Activated T-cell treated with anti-CD3 and anti-CD28 coated beads, Interleukin-2, amount 50 U/mL, for 72 hours (primary cell): ENCODE measurements around the gene SORT1. TPM values are rescaled to one million over a fixed set of nuclear protein-coding genes. Genes with fewer than 3 reads are reported as not detected.
"Not testable (repeated sequence)": the region's sequence is repeated elsewhere in the genome, so short reads cannot be mapped to it uniquely, and the experiment has no call there.

Experiments used
- ATAC-seq, 2 donors: fragments of 150-1000 bp; cut with Tn5 transposase; replicated peaks in 1 of 2; 2 replicates each; pipeline ENCODE4 v1.10.0; 2021; ENCODE audit warnings: moderate library complexity in 2 of 2, mild to moderate bottlenecking in 1 of 2
- DNase-seq, 2 donors: peaks; one replicate each; pipeline ENCODE4 v3.0.0; 2021 to 2022; ENCODE audit warnings: mixed read lengths in 1 of 2
- H3K27ac Mint-ChIP-seq: one replicate; pipeline ENCODE4 v1.8.0; 2022; ENCODE audit warnings: mild to moderate bottlenecking, moderate library complexity, mixed read lengths
- H3K27me3 Mint-ChIP-seq: one replicate; pipeline ENCODE4 v1.8.0; 2022; ENCODE audit warnings: low read depth, mixed read lengths
- H3K36me3 Mint-ChIP-seq, 2 donors: one replicate each; pipeline ENCODE4 v1.8.0; 2022; ENCODE audit warnings: mixed read lengths in 2 of 2, mild to moderate bottlenecking in 1 of 2; ENCODE audit not compliant: insufficient read depth in 2 of 2
- H3K4me1 Mint-ChIP-seq: one replicate; pipeline ENCODE4 v1.8.0; 2022; ENCODE audit warnings: low read depth, mixed read lengths
- H3K4me3 Mint-ChIP-seq, 2 donors: one replicate each; pipeline ENCODE4 v1.8.0; 2022; ENCODE audit warnings: mild to moderate bottlenecking in 2 of 2, mixed read lengths in 2 of 2, moderate library complexity in 2 of 2
- H3K9me3 Mint-ChIP-seq, 2 donors: one replicate each; pipeline ENCODE4 v1.8.0; 2022; ENCODE audit warnings: mixed read lengths in 2 of 2
- total RNA-seq, 2 donors: library from RNA; stranded (reverse); gene quantifications; one replicate each; pipeline ENCODE4 v1.2.3, GENCODE V29; 2022

Gene SORT1
- total RNA-seq, 2 donors from 2014 or later: 1.4 to 4.8 TPM

DNA sequence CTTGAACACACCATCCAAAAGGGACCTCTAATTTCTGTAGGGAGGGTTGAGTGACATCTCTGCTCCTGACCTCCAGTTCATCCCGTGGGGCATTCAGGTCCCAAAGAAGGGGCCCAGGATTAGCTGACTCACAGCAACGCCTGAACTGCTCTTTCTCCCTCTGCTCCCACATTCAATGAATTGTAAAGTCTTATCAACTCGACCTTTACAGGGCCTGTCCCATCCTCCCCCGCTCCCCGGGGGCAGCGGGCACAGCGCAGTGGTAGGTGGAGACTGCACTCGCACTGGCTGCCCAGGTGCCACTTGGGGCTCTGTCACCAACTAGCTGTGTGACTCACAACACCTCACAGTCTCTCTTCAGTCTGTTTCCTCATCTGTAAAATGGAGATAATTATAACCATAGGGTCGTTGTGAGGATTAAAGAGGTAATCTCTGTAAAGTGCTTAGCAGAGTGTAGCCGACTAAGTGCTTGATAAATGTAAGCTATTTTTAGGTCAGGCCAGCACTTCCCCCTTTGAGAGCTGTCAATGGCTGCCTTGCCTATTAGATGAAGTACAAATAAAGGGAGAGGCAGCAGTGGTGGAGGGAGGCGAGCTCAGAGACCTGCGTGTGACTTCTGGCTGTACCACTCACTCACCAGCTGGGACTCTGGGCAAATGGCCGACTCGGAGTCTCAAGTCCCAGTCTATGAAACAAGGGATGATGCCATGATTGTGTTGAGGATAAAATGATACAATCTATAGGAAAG, 90.3 kb downstream of the SORT1 start:
- H3K4me1 Mint-ChIP-seq: no peaks in the 10 kb centered on the region
- H3K4me3 Mint-ChIP-seq: no peak overlapping the region
- no peaks in the 10 kb centered on the region for H3K36me3 Mint-ChIP-seq
- DNase-seq (no peak), ATAC-seq (no peak)
- no peaks in the 10 kb centered on the region for H3K9me3 Mint-ChIP-seq
- H3K27me3 Mint-ChIP-seq: peaks cover 7% of the 10 kb centered on the region
- no peak overlapping the region for H3K27ac Mint-ChIP-seq

- Mint-ChIP-seq H3K4me3 (no peak within 1 kb of the TSS), H3K9me3 (no peaks in the 10 kb centered on the region), H3K4me1 (no peaks in the 10 kb centered on the region), H3K36me3 (no peaks in the 10 kb centered on the region), H3K27me3 (peaks cover 7% of the 10 kb centered on the region), H3K27ac (no peak within 1 kb of the TSS)
- no peak for ATAC-seq
- DNase-seq: no peak
Observed at GRCh38 chr1:109306832-109307273, 90.9 kb downstream of the SORT1 start, which contains the start of gene MYBPHL. TSS of gene MYBPHL (minus strand) at chr1:109307011. CDS start at chr1:109306991, 20 bp downstream.

DNA sequence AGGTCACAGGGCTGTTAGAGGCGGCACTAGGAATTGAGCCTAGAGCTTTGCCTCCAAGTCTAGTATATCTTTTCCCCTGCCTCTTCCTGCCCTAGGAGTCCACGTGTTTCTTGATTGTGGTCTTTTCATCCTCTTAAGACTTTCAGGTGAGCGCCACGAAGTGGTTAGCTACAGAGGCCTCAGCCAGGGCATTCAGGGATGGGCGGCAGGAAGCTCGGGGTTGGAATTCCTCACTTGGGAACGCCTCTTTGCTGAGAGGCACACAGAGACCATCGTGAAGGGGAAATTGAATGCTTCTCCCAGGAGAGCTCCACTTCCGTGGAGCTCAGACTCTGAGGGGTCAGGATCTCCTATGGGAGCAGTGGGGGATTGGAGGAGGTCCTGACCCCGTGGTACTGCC, 91.7 kb downstream of the SORT1 start:
- not testable (repeated sequence) for H3K9me3 Mint-ChIP-seq, H3K27me3 Mint-ChIP-seq, ATAC-seq

GRCh38 chr1:109304226-109304920, 93.3 kb downstream of the SORT1 start:
- Mint-ChIP-seq H3K36me3 (no peaks in the 10 kb centered on the region), H3K9me3 (no peaks in the 10 kb centered on the region), H3K27me3 (peaks cover 13% of the 10 kb centered on the region), H3K4me1 (no peaks in the 10 kb centered on the region), H3K4me3 (no peak overlapping the region), H3K27ac (no peak overlapping the region)
- no peak for DNase-seq
- no peak for ATAC-seq

More for the DNA sequence above, 91.7 kb downstream of the SORT1 start:
- not testable (repeated sequence) for H3K4me3 Mint-ChIP-seq, H3K27ac Mint-ChIP-seq, H3K36me3 Mint-ChIP-seq, DNase-seq, H3K4me1 Mint-ChIP-seq

GRCh38 chr1:109301874-109302273, 95.8 kb downstream of the SORT1 start:
- ATAC-seq (no peak), DNase-seq (no peak)
- no peaks in the 10 kb centered on the region for H3K4me1 Mint-ChIP-seq
- H3K9me3 Mint-ChIP-seq: no peaks in the 10 kb centered on the region
- no peak overlapping the region for H3K4me3 Mint-ChIP-seq
- H3K27me3 Mint-ChIP-seq: peaks cover 10% of the 10 kb centered on the region
- H3K36me3 Mint-ChIP-seq: no peaks in the 10 kb centered on the region
- H3K27ac Mint-ChIP-seq: no peak overlapping the region

DNA sequence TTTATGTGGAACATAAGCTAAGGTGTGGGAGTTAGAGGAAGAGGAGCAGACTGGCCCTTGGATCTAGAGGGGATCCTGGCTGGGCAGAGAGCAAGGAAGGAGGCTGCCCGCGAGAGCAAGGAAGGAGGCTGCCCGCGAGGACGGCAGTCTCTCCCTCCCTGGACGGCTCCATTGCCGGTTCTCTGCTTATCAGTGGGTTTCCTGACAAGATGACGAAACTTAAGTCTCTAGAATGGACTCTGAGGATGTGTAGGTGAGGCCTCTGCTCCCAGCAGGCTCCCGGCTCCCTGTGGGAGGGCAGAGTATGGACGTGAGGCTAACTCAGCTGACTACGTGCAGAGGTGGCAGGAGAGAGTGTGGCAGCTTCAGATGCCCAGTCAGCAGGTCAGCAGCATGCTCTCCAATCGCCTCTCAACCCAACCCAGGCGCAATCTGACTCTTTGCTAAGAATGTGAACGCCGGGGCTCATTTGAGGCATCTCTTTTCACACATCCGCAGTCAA, 97.0 kb downstream of the SORT1 start:
- no peaks in the 10 kb centered on the region for H3K9me3 Mint-ChIP-seq
- no peak overlapping the region for H3K4me3 Mint-ChIP-seq
- H3K27ac Mint-ChIP-seq: no peak overlapping the region
- peaks cover 10% of the 10 kb centered on the region for H3K27me3 Mint-ChIP-seq
- H3K36me3 Mint-ChIP-seq: no peaks in the 10 kb centered on the region
- no peaks in the 10 kb centered on the region for H3K4me1 Mint-ChIP-seq
- ATAC-seq: no peak
- no peak for DNase-seq

GRCh38 chr1:109299558-109300343, 98.0 kb downstream of the SORT1 start:
- no peaks in the 10 kb centered on the region for H3K36me3 Mint-ChIP-seq
- DNase-seq (no peak), ATAC-seq (no peak)
- no peaks in the 10 kb centered on the region for H3K4me1 Mint-ChIP-seq
- peaks cover 11% of the 10 kb centered on the region for H3K27me3 Mint-ChIP-seq
- H3K9me3 Mint-ChIP-seq: no peaks in the 10 kb centered on the region
- H3K4me3 Mint-ChIP-seq: no peak overlapping the region
- no peak overlapping the region for H3K27ac Mint-ChIP-seq

DNA sequence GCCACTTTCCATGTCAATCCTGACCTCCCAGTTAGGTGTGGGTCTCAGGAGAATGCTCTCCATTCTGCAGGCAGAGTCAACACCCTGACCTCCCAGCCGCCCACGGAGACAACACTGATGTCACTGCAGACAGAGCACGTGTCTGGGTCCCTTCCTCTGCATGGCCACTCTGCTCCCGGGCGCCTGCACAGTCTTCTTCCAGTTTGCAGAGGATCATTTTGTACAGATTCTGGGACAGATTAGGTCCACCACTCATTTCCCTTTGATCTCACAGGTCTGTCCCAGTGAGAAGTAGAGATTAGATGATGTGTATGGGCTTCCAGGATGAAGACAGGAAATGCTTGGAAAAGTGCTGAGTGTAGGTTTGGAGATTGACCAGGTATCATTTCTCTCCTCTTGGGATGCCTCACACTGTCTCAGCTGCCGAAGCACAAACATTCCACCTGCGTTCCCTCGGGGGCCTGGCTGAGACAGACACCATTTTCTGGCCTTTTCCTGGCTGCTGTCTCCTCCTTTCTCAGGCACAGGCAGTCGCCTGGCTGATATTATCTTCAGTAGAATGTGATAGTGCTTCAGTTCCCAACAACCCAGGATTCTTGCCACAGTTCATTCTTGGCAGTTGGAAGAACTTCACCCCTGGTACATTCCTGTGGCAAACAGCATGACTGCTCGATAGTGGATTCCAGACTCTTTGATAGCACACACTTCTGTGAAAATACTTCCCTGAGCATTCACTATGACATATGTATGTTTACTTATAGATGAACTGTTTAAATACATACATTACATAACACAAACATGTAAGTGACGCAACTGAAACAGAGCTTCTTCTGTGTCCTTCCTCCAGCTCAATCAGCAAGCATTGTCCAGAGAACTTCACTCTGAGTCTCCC, 98.8 kb downstream of the SORT1 start:
- no peak for ATAC-seq
- H3K36me3 Mint-ChIP-seq: no peaks in the 10 kb centered on the region

DNA sequence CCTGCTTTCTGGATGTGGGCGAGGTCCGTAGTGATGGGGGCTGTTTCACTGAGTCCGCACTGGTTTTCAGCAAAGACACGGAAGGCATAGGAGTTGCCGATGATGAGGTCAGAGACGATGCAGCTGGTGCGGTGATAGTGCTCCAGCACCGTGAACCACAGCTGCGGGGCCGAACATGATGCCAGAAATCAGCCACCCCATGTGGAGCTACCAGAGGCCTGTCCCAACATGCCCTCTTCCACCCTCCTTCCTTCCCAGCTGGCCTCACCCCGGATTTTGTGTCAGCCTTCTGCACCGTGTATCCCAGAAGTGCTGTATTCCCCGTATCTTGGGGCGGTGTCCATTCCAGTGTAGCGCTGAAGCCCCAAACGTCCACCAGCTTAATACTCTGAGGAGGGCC, 100.9 kb downstream of the SORT1 start:
- no peaks in the 10 kb centered on the region for H3K4me1 Mint-ChIP-seq
- no peak overlapping the region for H3K4me3 Mint-ChIP-seq
- H3K27ac Mint-ChIP-seq: no peak overlapping the region
- no peaks in the 10 kb centered on the region for H3K9me3 Mint-ChIP-seq
- DNase-seq (no peak), ATAC-seq (no peak)
- no peaks in the 10 kb centered on the region for H3K36me3 Mint-ChIP-seq
- peaks cover 20% of the 10 kb centered on the region for H3K27me3 Mint-ChIP-seq

More for the DNA sequence above, 98.8 kb downstream of the SORT1 start:
- no peaks in the 10 kb centered on the region for H3K4me1 Mint-ChIP-seq
- H3K27me3 Mint-ChIP-seq: peaks cover 20% of the 10 kb centered on the region
- H3K4me3 Mint-ChIP-seq: no peak overlapping the region
- no peaks in the 10 kb centered on the region for H3K9me3 Mint-ChIP-seq
- H3K27ac Mint-ChIP-seq: no peak overlapping the region
- DNase-seq: peak in 1 of 2 donors; percentile 21

DNA sequence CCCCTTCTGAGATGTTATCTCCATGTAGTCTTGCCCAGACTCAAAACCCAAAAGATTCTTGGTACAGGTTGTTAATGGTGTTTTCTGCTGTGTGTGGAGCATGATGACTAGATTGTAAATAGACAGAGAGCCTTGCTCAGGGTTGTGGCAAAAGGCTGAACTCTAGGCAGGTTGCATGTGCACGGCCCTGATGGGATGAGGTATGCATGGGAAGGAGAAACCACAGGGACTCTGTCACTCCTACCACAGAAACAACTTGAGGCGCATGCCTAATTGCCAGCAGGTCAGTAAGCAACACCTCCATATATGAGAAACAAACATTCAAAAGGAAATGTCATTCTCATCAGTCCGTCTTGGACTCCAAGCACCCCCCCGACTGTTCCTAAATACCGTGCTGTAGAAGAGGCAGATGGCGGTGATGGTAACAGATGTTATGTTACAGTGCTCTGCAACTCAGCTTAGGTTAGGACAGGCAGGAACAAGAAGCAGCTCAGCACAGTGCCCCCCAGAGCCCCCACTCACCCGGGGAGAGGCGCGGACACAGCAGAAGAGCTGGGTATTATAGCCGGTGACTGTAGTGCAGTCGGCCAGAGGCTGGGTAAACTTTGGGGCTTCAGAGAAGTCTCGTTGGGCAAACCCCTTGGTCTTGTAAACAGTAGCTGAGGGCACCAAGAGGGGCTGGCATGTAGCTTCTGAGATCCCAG, 101.9 kb downstream of the SORT1 start:
- peaks cover 20% of the 10 kb centered on the region for H3K27me3 Mint-ChIP-seq
- no peaks in the 10 kb centered on the region for H3K36me3 Mint-ChIP-seq
- no peak for DNase-seq
- H3K9me3 Mint-ChIP-seq: no peaks in the 10 kb centered on the region
- H3K4me3 Mint-ChIP-seq: no peak overlapping the region
- no peak for ATAC-seq
- no peak overlapping the region for H3K27ac Mint-ChIP-seq
- H3K4me1 Mint-ChIP-seq: no peaks in the 10 kb centered on the region

DNA sequence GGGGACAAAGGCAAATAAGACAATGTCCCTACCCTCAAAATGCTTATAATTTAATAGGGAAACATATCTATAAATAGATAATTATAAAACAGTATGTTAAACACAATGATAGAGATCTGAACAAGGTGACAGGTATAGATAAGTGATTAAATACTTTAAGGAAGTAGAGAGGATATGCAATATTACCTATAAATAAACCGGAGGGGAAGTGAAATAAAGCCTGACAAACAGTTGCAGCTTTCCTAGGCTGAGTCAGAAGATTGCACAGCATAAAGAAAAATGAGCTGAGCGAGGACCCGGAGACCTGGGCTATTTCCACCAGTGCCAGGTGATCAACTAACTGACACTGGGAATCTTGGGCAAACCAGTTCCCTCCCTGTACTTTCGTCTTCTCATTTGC, 103.2 kb downstream of the SORT1 start:
- DNase-seq (no peak), ATAC-seq (no peak)
- no peak overlapping the region for H3K27ac Mint-ChIP-seq
- no peaks in the 10 kb centered on the region for H3K9me3 Mint-ChIP-seq
- peaks cover 16% of the 10 kb centered on the region for H3K27me3 Mint-ChIP-seq
- H3K36me3 Mint-ChIP-seq: no peaks in the 10 kb centered on the region
- H3K4me1 Mint-ChIP-seq: no peaks in the 10 kb centered on the region
- H3K4me3 Mint-ChIP-seq: no peak overlapping the region

DNA sequence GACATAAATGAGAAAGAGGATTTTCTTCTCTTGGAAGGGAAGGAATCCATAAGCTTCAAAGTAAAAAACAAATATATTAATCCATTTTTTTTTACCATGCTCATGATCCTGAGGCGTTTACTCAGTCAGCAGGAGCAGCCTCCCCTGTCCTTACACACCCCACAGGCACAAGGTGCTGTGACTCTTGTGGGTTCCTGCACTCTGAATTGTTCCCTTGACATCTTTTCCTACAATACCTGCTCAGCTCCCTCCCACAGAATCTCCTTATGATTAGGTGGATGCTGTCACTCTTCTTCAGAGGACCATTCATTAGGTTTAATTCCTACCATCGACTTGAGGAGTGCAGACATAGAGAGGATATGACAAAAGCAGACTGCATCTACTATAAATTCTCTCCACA, 104.7 kb downstream of the SORT1 start:
- H3K4me3 Mint-ChIP-seq: no peak overlapping the region
- H3K27ac Mint-ChIP-seq: no peak overlapping the region
- H3K4me1 Mint-ChIP-seq: no peaks in the 10 kb centered on the region
- H3K27me3 Mint-ChIP-seq: peaks cover 15% of the 10 kb centered on the region
- DNase-seq (no peak), ATAC-seq (no peak)
- no peaks in the 10 kb centered on the region for H3K36me3 Mint-ChIP-seq
- no peaks in the 10 kb centered on the region for H3K9me3 Mint-ChIP-seq
